Skin of body (tissue), 2 donors: Measurements from ENCODE around the gene GRHPR. TPM values are rescaled to one million over a fixed set of nuclear protein-coding genes. Genes with fewer than 3 reads are reported as not detected.
"Not testable (repeated sequence)": the region's sequence is repeated elsewhere in the genome, so short reads cannot be mapped to it uniquely, and the experiment has no call there.

Experiments used
- DNase-seq: peaks from one replicate; lab custom pipeline; 2025; lab: John Stamatoyannopoulos, UW
- total RNA-seq: library from RNA; depleted of rRNA; stranded (reverse); fragments of >200 nt; gene quantifications from one replicate; pipeline ENCODE4 v1.2.3, GENCODE V29; 2014

The GRHPR gene
- total RNA-seq, 1 donor from 2014 or later = 59.7 TPM

- DNase-seq = no peak
Measured at GRCh38 chr9:37476930-37477329, 54.4 kb downstream of the GRHPR start.

GRCh38 chr9:37477443-37477842 lies 54.9 kb downstream of the GRHPR start:
- not testable (repeated sequence) for DNase-seq

GRCh38 chr9:37477987-37478619 lies 55.6 kb downstream of the GRHPR start:
- not testable (repeated sequence) for DNase-seq

- DNase-seq = no peak
Measured at GRCh38 chr9:37480759-37481158, 58.3 kb downstream of the GRHPR start.

GRCh38 chr9:37485389-37486255 lies 63.1 kb downstream of the GRHPR start, which contains the start of gene POLR1E:
POLR1E (plus strand) TSS chr9:37485948; CDS start chr9:37486048, 100 bp downstream.
- peak; percentile 67 for DNase-seq

- no peak for DNase-seq
Measured at GRCh38 chr9:37486256-37486615, 63.7 kb downstream of the GRHPR start.

Other genes starting within 250 kb of the GRHPR start
- 16.4 TPM for gene ZBTB5, start 42.8 kb downstream of the GRHPR start, total RNA-seq
- 28.8 TPM for gene POLR1E, start 63.3 kb downstream of the GRHPR start, total RNA-seq
- 6.3 TPM for gene FBXO10, start 153.7 kb downstream of the GRHPR start, total RNA-seq
- 81.3 TPM for gene TOMM5, start 169.9 kb downstream of the GRHPR start, total RNA-seq
- 2.1 TPM for gene FRMPD1, start 228.3 kb downstream of the GRHPR start, total RNA-seq